GM12892 (cell line): ENCODE measurements around the gene SCUBE2.
"Not testable (repeated sequence)": the region's sequence is repeated elsewhere in the genome, so short reads cannot be mapped to it uniquely, and the experiment has no call there.

Source experiments
- DNase-seq: peaks from one replicate; pipeline ENCODE4 v3.0.0; 2011; ENCODE audit not compliant: insufficient read length
- FAIRE-seq: peaks from 2 replicates; lab custom pipeline; 2011; peaks lifted over from hg19 to GRCh38; lab: Jason Lieb, UNC
- POLR2A ChIP-seq: IDR thresholded peaks from 2 replicates; pipeline ENCODE4 v1.6.1; 2011; ENCODE audit warnings: low read depth, low read length, control low read depth
- POLR2AphosphoS5 ChIP-seq: IDR thresholded peaks from 2 replicates; pipeline ENCODE4 v1.6.1; 2011; ENCODE audit warnings: low read depth, low read length, control low read depth
- TAF1 ChIP-seq: IDR thresholded peaks from 2 replicates; pipeline ENCODE4 v1.6.1; 2011; ENCODE audit warnings: low read depth, mild to moderate bottlenecking, control low read depth, low read length, borderline replicate concordance

Gene SCUBE2

DNA sequence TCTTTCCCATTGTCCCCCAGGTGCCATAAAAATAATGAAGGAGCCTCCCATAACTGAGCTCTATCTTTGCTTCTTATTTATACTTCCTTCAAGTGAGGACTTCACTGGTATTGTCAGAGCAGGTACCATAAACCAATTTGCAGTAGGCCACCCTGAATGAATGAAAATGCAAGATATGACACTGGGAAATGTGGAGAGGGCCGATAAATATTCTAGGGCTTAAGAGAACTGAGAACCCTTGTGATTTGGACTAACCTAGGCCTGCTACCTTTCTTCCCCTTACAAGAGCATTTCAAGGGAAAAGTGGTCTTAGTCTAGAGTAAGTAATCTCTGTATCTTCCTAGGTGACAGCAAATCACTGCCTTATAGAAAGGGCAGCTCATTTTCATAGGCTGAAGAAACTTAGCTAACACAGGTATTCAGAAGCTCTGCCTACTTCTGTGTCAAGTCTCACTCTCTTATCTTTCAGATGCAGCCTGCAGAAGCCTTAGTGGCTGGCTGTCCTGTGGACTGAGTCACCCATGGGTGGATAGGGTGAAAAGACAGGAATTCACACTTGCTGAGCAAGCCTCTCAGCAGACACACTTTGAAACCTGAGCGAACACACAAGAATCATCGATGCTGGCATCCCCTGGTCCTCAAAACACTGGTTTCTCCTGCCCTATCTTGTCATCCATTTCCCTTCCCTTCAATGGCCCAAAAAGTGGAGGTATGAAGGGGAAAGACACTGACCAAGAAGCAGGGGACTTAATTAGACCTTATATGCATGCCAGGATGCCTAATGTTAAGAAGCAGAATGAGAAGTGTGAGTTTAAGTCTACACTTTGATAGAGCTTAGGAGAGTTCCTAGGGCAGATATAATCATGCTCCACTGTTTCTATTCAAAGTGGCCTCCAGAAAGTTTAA is 102.8 kb downstream of the SCUBE2 start:
- TF ChIP-seq POLR2A = no peak
- no peak for TF ChIP-seq POLR2AphosphoS5
- no peak for TF ChIP-seq TAF1
- FAIRE-seq (no peak), DNase-seq (no peak)

DNA sequence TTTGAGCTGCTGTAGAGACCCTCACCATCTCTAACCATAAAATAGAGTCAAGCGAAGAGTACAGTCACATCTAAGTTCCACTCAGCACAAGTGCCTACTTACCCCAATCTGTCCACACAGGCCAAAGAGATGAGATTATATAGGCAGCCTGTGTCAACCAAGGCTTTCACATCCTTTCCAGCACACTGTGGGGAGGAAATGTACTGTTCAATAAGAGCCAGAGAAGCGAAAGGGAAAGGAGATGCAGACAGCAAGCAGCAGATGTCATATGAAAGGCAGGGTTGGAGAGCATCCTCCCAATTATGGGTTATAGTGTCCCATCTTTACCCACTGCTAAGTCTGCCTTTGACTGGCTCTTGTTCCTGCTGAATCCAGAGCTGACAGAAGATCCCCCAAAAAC is 104.0 kb downstream of the SCUBE2 start:
- FAIRE-seq = peak; percentile 77
- no peak for TF ChIP-seq POLR2AphosphoS5
- TF ChIP-seq TAF1 = no peak
- TF ChIP-seq POLR2A = no peak
- DNase-seq = no peak

DNA sequence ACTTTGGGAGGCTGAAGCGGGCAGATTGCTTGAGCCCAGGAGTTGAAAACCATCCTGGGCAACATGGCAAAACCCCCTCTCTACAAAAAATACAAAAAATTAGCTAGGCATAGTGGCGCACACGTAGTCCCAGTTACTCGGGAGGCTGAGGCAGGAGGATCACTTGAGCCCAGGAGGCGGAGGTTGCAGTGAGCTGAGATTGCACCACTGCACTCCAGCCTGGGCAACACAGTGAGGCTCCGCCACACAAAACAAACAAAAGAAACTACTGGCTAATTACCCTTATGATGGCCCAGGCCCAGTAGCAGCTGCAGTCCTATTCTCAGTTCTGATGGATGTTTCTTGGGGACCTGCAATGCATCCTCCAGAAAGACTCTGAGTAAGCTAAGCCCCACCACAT is 104.6 kb downstream of the SCUBE2 start:
- DNase-seq, FAIRE-seq: not testable (repeated sequence)

GRCh38 chr11:8985462-8985861 is 105.9 kb downstream of the SCUBE2 start:
- DNase-seq (no peak), FAIRE-seq (no peak)

DNA sequence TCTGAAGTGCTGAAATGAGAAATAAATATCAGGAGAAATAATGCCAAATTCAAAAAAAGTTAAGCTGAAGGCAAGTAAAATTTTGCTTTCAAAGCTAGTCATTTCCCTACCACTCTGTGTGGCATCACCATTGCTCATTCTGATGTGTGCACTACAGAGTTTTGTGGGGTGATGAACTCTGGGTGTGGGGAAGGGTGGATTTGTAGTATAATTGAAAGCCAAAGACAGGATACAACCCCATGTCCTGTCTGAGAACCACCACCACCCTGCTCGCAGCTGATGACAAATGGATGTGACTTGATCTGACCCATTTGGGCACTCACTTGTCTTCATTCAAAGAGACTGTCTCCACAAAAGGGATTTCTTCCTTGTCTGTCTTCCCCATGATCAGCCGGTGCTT is 107.8 kb downstream of the SCUBE2 start:
- TF ChIP-seq POLR2A (no peak), TAF1 (no peak), POLR2AphosphoS5 (no peak)
- DNase-seq (no peak), FAIRE-seq (no peak)

More at GRCh38 chr11:8985462-8985861, 105.9 kb downstream of the SCUBE2 start:
- TF ChIP-seq TAF1 (no peak), POLR2AphosphoS5 (no peak), POLR2A (no peak)

GRCh38 chr11:8980485-8980884 is 110.9 kb downstream of the SCUBE2 start:
- TF ChIP-seq POLR2A (no peak), POLR2AphosphoS5 (no peak), TAF1 (no peak)
- no peak for FAIRE-seq
- DNase-seq = no peak

GRCh38 chr11:8979365-8979764 is 112.0 kb downstream of the SCUBE2 start:
- not testable (repeated sequence) for DNase-seq, FAIRE-seq

GRCh38 chr11:8973121-8973520 is 118.3 kb downstream of the SCUBE2 start:
- FAIRE-seq (no peak), DNase-seq (no peak)
- TF ChIP-seq POLR2AphosphoS5 = no peak
- no peak for TF ChIP-seq POLR2A
- no peak for TF ChIP-seq TAF1

- DNase-seq = no peak
- no peak for FAIRE-seq
- no peak for TF ChIP-seq POLR2AphosphoS5
- no peak for TF ChIP-seq TAF1
- TF ChIP-seq POLR2A = no peak
Observed at GRCh38 chr11:8971924-8972316, 119.5 kb downstream of the SCUBE2 start.

DNA sequence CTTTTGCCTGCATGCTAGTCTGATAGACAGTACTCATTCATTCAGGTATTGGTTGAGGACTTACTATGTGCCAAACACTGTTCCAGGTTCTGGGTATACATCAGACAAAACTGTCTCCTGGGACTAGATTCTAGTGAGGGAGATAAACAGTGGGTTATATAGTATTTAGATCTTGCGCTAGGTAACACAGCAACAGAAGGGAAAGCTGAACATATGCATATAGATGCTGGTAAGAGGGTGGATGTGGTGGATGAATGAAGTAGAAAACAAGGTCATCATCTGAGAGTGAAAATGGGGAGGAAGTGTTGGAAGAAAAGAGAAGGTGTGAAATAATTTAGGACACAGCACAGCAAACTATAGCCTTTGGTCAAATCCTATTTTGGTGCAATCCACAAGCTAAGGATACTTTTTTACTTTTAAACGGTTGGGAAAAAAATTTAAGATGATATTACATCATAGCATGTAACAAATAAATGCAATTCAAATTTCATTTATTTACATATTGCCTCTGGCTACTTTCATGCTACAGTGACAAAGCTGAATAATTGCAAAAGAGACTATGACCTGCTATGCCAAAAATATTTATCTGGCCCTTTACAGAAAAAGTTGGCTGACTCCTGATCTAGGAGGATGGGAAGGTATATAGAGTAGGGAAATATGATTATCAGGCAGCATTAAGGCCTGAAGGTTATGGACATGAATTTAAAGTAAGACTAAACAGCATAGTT is 120.0 kb downstream of the SCUBE2 start:
- TF ChIP-seq POLR2AphosphoS5 = no peak
- no peak for TF ChIP-seq POLR2A
- no peak for TF ChIP-seq TAF1
- FAIRE-seq (no peak), DNase-seq (no peak)
